Camera-type eye (tissue), 1 donor: ENCODE data around the gene KRTAP13-1. TPM values are rescaled to one million over a fixed set of nuclear protein-coding genes. Genes with fewer than 3 reads are reported as not detected.

Source experiments
- total RNA-seq: library from RNA; depleted of rRNA; stranded (reverse); fragments of >200 nt; gene quantifications from one replicate; pipeline ENCODE4 v1.2.3, GENCODE V29; 2014

Gene KRTAP13-1, protein sequence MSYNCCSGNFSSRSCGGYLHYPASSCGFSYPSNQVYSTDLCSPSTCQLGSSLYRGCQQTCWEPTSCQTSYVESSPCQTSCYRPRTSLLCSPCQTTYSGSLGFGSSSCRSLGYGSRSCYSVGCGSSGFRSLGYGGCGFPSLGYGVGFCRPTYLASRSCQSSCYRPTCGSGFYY
- not detected for total RNA-seq

DNA sequence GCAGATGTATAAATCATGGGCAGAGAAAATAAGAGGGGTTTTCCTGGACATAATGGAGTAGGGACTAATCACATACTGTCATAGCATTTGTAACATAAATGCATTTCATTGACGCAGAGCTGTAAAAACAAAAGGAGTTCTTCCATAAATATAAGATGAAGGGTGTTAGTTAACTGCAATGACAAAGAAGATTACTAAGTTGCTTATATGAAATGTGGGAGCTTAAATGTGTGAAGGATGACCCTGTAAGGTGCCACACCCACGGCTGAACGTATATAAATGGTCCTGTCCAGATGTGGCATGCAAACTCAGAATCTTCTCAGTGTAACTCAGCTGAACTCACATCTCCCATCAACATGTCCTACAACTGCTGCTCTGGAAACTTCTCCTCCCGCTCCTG, at the start of gene KRTAP13-1:
Gene KRTAP13-1, plus strand, starts transcription at position 301 of the 400 bp plus-strand sequence. Its CDS starts 56 bp downstream, at position 357.

DNA sequence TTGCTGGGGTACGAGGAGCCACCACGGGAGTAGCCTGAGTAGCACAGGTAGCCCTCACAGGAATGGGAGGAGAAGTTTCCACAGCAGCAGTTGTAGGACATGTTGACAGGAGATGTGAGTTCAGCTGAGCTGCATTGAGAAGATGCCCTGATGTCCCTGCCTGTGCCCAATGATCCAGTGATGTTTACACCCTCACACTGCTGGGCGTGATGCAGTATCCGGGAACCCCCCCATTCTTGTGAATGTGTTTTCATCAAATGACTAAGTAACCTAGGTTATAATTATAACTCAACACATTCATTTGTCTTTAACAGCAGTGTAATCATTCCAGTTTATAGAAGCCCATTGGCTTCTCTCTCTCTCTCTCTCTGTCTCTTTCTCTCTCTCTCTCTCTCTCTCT, 47.3 kb upstream of the KRTAP13-1 start, which contains the start of gene KRTAP23-1:
Gene KRTAP23-1, minus strand, starts transcription at position 101 of the 400 bp plus-strand sequence. Its CDS starts 0 bp downstream, at position 101.

DNA sequence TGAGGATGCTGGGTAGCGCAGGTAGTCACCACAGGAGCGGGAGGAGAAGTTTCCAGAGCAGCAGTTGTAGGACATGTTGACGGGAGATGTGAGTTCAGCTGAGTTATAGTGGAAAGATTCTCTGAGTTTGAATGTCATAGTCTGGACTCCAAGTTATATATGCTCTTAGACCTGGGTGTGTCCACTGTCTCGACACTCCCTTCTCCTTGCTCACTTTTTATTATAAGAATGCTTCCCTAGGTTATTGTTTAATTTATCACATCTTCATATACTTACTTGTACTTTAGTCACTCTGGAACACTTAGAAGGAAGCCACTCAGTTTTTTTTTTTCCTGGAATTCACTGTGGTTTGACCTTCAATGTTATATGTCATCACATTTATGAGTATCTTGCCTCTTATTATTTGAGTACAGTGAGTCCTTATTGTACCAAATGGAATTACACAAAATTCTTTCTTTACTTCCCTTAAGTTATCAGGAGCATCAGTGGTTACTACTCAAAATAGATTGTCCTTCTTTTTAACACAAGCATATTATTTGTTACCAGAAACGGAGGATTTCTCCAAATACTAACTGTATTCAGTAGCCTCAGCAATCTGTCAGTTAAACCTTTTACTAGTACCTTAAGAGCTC, 23.6 kb upstream of the KRTAP13-1 start, which contains the start of gene KRTAP13-2:
Gene KRTAP13-2, minus strand, starts transcription at position 133 of the 632 bp plus-strand sequence. Its CDS starts 58 bp downstream, at position 75.

DNA sequence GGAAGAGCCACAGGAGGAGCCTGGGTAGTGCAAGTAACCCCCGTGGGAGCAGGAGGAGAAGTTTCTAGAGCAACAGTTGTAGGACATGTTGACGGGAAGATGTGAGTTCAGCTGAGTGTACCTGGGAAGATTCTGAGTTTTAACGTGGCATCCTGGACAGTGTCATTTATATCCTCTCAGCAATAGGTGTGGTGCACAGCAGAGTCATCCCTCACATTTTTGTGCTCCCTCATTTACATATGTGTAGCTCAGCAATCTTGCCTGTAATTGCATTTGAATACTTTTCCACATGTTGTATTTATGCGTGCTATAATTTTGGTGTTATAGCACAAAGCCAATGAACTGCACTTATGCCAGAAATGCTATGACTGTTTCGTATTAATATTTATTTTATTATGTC, 30.0 kb downstream of the KRTAP13-1 start, which contains the start of gene KRTAP13-3:
Gene KRTAP13-3, minus strand, starts transcription at position 101 of the 400 bp plus-strand sequence. Its CDS starts 14 bp downstream, at position 87.

DNA sequence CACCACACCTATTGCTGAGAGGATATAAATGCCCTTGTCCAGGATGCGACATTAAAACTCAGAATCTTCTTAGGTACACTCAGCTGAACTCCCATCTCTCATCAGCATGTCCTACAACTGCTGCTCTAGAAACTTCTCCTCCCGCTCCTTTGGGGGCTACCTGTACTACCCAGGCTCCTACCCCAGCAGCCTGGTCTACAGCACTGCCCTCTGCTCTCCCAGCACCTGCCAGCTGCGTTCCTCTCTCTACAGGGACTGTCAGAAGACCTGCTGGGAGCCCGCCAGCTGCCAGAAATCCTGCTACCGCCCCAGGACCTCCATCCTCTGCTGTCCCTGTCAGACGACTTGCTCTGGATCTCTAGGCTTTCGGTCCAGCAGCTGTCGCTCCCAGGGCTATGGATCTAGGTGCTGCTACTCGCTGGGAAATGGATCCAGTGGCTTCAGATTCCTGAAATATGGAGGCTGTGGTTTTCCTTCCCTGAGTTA, 34.4 kb downstream of the KRTAP13-1 start, which contains the start of gene KRTAP13-4:
Gene KRTAP13-4, plus strand, starts transcription at position 51 of the 486 bp plus-strand sequence. Its CDS starts 56 bp downstream, at position 107.

DNA sequence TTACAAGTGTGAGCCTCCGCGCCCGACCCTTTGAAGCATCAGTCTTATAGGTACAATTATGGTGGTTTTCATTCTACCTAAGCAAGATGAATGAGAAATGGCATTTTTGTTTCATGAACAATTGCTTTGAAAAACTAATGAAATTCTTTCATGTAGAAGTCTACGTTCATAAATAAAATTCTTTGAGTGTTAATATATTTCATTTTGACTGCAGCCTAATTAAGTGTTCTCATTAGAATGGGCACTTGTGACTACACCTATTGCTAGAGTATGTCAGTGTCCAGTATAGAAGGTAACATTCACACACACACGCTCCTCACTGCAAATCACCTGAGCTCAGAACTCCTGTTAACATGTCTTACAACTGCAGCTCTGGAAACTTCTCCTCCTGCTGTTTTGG, 44.1 kb downstream of the KRTAP13-1 start, which contains the start of gene KRTAP15-1:
Gene KRTAP15-1, plus strand, starts transcription at position 301 of the 400 bp plus-strand sequence. Its CDS starts 53 bp downstream, at position 354.

Other genes starting within 250 kb of the KRTAP13-1 start
- not detected for gene CLDN17, start 229.2 kb upstream of the KRTAP13-1 start, total RNA-seq
- gene CLDN8, start 179.9 kb upstream of the KRTAP13-1 start, total RNA-seq: 2.0 TPM
- gene KRTAP24-1, start 113.1 kb upstream of the KRTAP13-1 start, total RNA-seq: not detected
- gene KRTAP25-1, start 106.5 kb upstream of the KRTAP13-1 start, total RNA-seq: not detected
- gene KRTAP26-1, start 75.7 kb upstream of the KRTAP13-1 start, total RNA-seq: not detected
- gene KRTAP27-1, start 58.3 kb upstream of the KRTAP13-1 start, total RNA-seq: not detected
- gene KRTAP23-1, start 47.4 kb upstream of the KRTAP13-1 start, total RNA-seq: not detected
- not detected for gene KRTAP13-2, start 23.8 kb upstream of the KRTAP13-1 start, total RNA-seq
- gene KRTAP13-3, start 29.9 kb downstream of the KRTAP13-1 start, total RNA-seq: not detected
- gene KRTAP13-4, start 34.2 kb downstream of the KRTAP13-1 start, total RNA-seq: not detected
- gene KRTAP15-1, start 44.2 kb downstream of the KRTAP13-1 start, total RNA-seq: not detected
- not detected for gene KRTAP19-1, start 84.3 kb downstream of the KRTAP13-1 start, total RNA-seq
- gene KRTAP19-2, start 91.4 kb downstream of the KRTAP13-1 start, total RNA-seq: not detected
- gene KRTAP19-3, start 96.0 kb downstream of the KRTAP13-1 start, total RNA-seq: not detected
- gene KRTAP19-4, start 101.1 kb downstream of the KRTAP13-1 start, total RNA-seq: not detected
- not detected for gene KRTAP19-5, start 106.1 kb downstream of the KRTAP13-1 start, total RNA-seq
- gene KRTAP19-6, start 145.8 kb downstream of the KRTAP13-1 start, total RNA-seq: not detected
- not detected for gene KRTAP19-7, start 165.3 kb downstream of the KRTAP13-1 start, total RNA-seq
- not detected for gene KRTAP22-2, start 194.4 kb downstream of the KRTAP13-1 start, total RNA-seq
- gene KRTAP6-3, start 196.4 kb downstream of the KRTAP13-1 start, total RNA-seq: not detected
- gene KRTAP6-2, start 202.9 kb downstream of the KRTAP13-1 start, total RNA-seq: not detected
- not detected for gene KRTAP22-1, start 205.1 kb downstream of the KRTAP13-1 start, total RNA-seq
- gene KRTAP6-1, start 217.9 kb downstream of the KRTAP13-1 start, total RNA-seq: not detected
- not detected for gene KRTAP20-1, start 220.4 kb downstream of the KRTAP13-1 start, total RNA-seq
- not detected for gene KRTAP20-4, start 224.6 kb downstream of the KRTAP13-1 start, total RNA-seq
- not detected for gene KRTAP20-2, start 239.2 kb downstream of the KRTAP13-1 start, total RNA-seq
- not detected for gene KRTAP20-3, start 246.8 kb downstream of the KRTAP13-1 start, total RNA-seq